NCI-H2196 (cell line): ENCODE data around the gene EBF4.
"Not testable (repeated sequence)": the region's sequence is repeated elsewhere in the genome, so short reads cannot be mapped to it uniquely, and the experiment has no call there.

Source experiments
- DNase-seq: peaks from one replicate; lab custom pipeline; 2025; ENCODE audit not compliant: unreplicated experiment; lab: John Stamatoyannopoulos, UW

The EBF4 gene

DNA sequence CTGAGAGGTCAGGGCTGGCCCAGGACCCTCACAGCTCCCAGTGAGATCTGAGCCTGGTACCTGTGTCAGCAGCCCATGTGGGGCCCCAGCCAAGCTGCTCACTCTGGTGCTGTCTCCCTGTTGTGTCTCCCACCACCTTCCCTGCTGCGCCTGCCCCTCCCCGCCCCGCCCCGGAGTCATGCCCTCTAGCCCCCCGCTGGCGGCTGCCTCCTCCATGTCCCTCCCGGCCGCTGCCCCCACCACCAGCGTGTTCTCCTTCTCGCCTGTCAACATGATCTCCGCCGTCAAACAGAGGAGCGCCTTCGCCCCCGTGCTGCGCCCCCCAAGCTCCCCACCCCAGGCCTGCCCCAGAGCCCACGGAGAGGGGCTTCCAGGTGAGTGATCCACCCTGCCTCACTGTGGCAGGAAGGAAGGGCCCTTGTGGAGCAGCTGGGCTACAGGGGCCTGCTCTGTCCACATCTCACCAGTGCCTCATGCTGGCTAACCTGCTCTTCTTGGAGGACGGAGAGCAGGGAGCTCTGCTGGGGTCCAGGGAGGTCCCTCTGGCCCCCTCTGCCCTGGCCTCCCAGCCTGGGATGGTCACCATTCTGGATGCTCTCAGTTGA is 63.0 kb downstream of the EBF4 start:
- DNase-seq, result no peak

DNA sequence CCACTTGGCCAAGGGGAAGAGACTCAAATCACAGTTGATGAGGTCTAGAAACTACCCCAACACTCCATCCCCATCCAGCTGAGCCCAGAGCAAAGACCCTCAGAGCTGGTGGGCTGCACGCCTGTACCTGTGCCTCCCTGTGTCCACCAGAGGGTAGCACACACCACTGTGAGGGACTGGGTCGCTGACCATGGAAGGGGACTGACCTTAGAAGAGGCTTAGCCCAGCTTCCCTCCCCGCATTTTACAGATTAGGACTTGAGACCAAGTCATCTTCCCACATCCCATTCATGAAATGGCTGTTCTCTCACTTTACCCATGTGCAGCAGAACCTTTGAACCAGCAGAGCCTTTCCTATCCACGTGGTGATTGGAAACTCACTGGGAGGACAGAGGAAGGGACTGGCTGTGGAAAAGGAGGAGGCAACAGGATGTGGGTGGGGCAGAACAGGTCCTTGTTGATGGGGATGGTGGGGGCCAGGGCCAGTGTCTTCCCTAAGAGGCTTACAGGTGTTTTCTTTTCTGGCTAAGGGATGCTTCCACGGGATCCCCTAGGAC is 63.6 kb downstream of the EBF4 start:
- peak; percentile 41 for DNase-seq

DNA sequence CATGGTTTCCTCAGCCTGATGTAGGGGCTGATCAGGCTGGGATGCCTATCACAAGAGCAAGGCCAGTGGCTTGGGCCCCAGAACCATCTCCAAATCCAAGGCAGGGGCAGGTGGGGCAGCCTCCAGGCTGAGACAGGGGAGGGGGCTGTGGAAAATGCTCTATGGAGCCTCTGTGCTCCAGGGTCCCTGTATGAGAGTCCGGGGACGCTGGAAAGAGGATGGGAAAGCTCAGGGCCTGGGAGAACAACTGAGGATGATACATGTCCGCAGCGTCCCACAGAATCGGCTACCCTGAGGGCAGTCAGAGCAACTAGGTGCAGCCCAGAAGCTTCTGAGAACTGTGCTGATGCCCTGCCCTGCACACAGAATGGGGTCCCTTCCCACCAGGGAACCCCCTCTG is 64.4 kb downstream of the EBF4 start:
- DNase-seq, result no peak

DNA sequence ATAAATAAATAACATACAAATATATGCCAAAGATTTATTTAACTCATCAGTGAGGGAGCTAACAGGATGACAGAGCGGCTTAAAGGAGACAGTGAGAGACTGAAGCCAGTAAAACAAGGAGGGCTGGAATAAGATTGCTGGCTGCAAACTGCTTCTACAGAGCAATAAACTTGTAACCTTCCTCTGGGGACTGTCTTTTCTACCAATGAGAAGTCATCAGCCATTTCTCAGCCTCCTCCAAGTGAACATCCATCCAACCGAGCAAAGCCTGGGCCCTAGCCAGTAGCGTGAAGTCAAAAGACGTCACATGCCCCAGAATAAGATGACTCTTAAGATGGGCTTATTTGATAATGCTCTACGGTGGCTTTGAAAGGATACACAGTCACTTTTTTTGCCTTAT is 65.4 kb downstream of the EBF4 start:
- DNase-seq, result no peak

DNA sequence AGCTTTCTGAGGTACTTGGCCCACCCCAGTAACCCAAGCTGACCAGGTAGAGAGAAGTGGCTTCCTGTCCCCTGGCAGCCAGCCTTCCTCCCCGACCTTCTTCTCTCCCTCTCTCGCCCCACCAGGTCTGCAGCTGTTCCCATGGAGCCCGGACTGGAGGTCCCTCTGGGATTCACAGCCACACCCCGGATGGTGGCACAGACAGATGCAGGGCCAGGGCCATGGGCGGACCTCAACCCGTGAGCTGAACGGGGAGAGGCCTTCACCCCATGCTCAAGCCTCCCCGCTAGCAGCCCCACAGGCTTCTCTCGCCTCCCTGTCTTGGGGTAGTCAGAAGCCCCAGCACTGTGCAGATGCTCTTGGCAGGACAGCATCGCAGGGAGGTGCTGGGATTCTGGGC is 66.6 kb downstream of the EBF4 start:
- no peak for DNase-seq

DNA sequence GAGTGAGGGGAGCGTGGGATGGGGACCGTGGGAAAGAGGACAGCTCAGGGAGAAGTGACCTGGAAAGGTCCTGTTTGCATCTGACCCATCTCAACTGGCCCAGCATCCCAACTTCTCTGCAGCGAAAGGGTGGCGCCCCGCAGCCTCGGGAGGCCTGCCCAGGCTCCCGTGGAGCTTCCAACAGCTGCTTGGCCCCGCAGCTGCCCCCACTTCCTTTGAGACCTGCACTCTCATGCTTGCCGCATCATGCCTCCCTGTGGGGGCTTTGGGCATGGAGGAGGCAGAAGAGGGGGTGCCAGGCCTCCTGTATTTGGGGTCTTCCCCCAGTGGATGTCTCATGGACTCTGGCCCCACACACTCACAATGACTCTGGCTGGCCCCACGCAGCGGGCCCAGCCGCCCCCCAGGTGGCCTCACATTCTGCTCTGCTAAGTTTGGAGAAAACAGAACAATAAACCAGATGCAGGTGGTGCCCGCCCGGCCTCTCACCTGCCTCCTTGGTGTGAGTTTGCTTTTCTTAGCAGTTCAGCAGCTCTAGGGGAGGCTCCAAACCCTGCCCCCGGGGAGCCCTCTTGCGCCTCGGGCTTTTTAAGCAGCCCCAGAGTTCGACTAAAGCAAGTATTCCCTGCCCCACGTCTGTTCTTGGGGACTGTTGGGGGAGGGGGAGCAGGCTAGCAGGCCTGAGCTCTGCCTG is 67.2 kb downstream of the EBF4 start:
- no peak for DNase-seq

DNA sequence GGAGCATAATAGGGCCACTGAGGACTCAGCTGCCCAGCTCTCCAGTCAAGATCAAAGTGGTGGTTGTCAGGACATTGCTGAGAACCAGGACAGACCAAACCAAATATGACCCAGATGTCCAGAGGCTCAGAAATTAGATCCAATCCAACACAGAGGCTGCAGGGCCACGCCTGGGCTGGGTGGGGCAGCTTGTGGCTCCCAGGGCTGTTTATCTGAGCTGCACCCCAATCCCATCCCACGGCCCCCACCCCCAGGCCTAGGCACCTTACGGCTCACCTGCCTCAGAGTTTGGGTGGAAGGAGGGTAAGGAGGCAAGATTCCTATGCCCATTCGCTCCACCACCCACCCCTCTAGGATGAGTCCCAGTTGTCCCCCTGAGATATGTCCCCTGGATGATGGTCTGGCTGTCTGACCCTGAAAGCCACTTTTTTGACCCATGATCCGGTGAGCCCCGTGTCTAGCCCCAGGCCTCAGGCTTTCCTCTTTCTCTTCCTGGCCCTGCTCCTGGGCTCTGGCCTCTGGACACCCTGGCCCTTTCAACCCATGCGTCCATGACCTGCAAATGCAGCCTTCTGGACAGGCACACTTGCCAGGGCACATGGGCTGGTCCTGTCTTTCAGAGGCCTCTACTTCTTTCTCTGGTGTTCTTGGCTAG is 67.8 kb downstream of the EBF4 start:
- no peak for DNase-seq

DNA sequence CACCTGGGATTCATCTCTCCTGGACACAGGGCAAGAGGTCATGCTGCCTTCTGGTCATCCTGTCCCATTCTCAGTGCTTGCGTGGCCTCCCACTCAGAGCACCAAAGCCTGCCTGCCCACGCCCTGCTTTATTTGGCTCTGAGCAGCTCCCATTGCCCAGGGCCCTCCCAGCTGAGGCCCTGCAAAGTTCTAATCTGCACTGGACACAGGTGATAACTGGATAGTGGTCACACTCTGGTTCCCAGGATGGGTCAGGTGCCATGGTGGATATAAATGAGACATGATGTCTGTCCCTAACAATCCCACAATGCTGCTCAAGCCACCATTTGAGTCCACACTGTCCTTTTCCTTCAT is 68.3 kb downstream of the EBF4 start:
- DNase-seq, result no peak

- no peak for DNase-seq
Observed at GRCh38 chr20:2761885-2762284, 69.3 kb downstream of the EBF4 start.

- no peak for DNase-seq
Observed at GRCh38 chr20:2762578-2763131, 70.1 kb downstream of the EBF4 start.

DNA sequence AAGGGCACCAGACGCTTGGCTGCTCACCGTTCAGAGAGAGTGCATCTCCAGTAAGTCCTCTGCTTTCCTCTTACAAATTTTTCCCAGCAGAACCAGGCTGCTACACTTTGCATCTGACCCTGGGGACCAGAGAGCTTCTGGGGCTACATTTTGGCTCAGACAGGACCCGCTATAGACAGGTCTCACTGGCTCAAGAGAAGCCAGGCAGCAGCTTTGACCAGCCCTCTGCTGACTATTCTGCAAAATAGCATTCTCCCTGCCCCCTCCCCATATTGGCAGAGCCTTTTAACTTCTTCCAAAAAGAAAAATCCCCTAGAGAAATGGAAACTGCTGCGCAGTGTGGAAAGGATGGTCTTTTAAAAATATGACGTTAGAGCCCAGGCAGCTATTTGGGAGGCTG is 70.6 kb downstream of the EBF4 start:
- DNase-seq, result no peak

- DNase-seq, result peak; percentile 86
Observed at GRCh38 chr20:2767768-2768631, 75.4 kb downstream of the EBF4 start.

DNA sequence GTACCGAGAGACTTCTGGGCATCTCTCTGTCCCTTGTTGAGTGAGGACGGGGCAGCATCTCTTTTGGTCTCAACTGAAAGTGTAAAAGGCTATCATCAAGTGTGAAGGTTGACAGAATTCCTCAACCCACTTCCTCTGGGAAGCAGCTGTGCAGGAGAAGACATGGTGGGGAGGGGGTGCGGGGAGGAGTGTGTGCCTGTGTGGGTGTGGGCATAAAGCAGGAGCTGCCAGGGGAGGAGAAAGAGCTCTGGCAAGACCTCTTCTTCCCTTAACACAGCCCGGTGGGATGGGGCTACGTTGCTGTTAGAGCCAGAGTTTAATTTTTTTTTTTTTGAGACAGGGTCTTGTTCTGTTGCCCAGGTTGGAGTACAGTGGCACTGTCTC is 76.0 kb downstream of the EBF4 start:
- DNase-seq, result no peak

DNA sequence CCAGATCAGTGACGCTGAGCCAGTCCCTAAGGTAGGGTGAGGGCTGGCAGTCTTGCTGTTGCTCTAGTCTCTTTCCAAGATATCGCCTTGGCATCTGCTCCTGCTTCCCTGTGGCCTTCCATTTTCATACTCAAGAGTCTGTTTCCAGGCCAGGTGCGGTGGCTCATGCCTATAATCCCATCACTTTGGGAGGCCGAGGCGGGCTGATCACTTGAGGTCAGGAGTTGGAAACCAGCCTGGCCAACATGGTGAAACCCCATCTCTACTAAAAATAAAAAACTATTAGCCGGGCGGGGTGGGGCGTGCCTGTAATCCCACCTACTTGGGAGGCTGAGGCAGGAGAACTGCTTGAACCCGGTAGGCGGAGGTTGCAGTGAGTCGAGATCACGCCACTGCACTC is 77.5 kb downstream of the EBF4 start:
- DNase-seq, result not testable (repeated sequence)

DNA sequence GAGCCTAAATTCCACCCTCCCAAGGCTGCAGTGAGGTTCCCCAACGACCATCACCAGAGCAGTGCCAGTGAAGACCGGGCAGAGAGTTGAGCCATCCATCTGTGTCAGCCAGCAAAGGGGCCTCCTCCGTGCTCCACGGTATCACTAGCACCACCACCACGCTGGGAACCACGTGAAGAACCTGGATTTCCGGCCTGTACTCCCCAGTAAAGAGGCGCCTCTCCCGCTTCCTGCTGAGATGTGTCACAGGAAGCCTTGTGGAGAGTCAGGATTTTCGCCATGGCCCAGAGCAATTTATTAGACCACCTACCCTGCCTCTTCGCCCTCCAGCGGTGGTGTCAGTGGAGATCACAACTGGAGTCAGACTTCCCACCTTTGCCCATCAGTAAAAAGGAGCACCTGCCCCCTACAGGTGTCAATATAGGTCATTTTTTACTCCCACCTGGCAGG is 79.1 kb downstream of the EBF4 start:
- no peak for DNase-seq

GRCh38 chr20:2773812-2774211 is 81.2 kb downstream of the EBF4 start:
- no peak for DNase-seq

- no peak for DNase-seq
Observed at GRCh38 chr20:2775139-2775538, 82.6 kb downstream of the EBF4 start.

GRCh38 chr20:2778602-2779321 is 86.2 kb downstream of the EBF4 start:
- no peak for DNase-seq

DNA sequence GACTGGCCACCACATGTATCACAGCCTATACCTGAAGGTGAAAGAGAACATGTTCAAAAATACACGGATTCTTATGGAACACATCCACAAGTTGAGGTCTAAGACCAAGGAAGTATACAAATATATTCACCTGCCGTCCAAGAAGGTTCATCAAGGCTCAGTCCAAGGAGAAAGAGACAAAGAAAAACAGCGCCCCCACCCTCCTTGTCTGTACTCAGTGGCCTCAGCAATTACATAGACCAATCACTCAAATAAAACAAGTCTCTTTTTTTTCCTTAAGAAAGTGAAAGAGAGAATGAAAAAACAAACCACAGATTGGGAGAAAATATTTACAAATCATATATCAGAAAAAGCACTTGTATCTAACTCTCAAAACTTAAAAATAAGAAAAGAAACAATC is 88.4 kb downstream of the EBF4 start:
- DNase-seq, result no peak

DNA sequence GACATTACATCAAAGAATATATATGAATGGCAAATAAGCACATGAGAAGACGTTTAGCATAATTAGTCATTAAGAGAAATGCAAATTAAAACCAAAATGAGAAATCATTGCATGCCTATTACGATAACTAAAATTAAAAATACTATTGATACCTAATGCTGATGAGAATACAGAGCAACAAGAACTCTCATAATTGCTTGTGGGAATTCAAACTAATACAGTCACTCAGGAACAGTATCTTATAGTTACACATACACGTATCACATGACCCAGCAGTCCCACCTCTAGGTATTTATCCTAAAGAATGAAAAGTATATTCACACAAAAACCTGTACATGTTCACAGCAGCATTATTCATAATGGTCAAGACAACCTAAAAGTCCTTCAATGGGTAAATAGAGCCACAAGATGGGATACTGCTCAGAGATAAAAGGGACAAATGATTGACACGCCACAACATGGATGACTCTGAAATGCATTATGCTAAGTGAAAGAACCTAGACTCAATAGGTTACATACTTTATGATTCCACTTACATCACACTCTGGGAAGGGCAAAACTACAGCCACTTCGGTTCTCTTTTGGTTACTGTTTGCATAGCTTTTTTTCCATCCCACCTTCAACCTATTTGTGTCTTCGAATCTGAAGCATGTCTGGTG is 91.5 kb downstream of the EBF4 start:
- no peak for DNase-seq
